ENCODE data around the gene ADCY4. TPM values are rescaled to one million over a fixed set of nuclear protein-coding genes. Genes with fewer than 3 reads are reported as not detected.

Gene ADCY4
- total RNA-seq, 1 donor from 2014 or later: 3.3 TPM

DNA sequence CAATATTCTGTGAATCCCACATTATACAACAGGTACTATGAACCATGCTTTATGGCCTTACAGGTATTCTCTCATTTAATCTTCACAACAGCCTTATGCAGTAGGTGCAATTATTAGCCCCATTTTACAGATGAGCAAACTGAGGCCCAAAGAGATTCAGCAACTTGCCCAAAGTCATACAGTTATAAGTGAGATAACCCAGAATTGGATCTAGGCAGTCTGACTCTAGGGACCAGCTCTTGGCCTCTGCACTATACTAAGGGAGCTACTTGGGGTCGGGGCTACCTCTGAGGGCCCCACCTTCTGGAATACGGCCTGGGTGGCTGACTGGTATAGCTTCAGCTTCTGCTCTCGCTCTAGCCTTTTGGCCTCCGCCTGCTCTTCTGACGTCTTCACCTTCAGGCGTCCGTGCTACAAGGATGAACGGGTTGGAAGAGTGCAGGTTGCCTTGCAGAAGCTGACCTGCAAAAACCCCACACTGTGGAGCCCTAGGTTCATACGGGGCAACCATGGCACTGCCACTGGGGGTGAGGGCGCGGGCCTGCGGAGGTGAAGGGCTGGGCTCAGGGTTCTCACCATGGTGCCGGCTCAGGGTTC is 64.2 kb downstream of the ADCY4 start:
- H3K36me3 Mint-ChIP-seq (ENCODE audit: low read depth): peaks cover 14% of the 10 kb centered on the region
- peak overlapping the region; percentile 90 for H3K27ac Mint-ChIP-seq (ENCODE audit: unreplicated experiment)
- TF ChIP-seq CTCF (IDR thresholded peaks at IDR 0.05): no peak
- peaks cover 16% of the 10 kb centered on the region for H3K4me1 Mint-ChIP-seq (ENCODE audit: low read depth)
- H3K4me3 Mint-ChIP-seq (ENCODE audit: unreplicated experiment): peak overlapping the region; percentile 92
- no peak for DNase-seq (ENCODE audit: low spot score)
- H3K27me3 Mint-ChIP-seq (ENCODE audit: low read depth): no peaks in the 10 kb centered on the region
- no peaks in the 10 kb centered on the region for H3K9me3 Mint-ChIP-seq (ENCODE audit: low read depth)

GRCh38 chr14:24269910-24270536 is 64.8 kb downstream of the ADCY4 start:
- TF ChIP-seq CTCF (IDR thresholded peaks at IDR 0.05): no peak
- no peaks in the 10 kb centered on the region for H3K9me3 Mint-ChIP-seq (ENCODE audit: low read depth)
- H3K27me3 Mint-ChIP-seq (ENCODE audit: low read depth): no peaks in the 10 kb centered on the region
- H3K27ac Mint-ChIP-seq (ENCODE audit: unreplicated experiment): no peak overlapping the region
- peak; percentile 77 for DNase-seq (ENCODE audit: low spot score)
- H3K36me3 Mint-ChIP-seq (ENCODE audit: low read depth): peaks cover 14% of the 10 kb centered on the region
- H3K4me1 Mint-ChIP-seq (ENCODE audit: low read depth): peaks cover 16% of the 10 kb centered on the region
- H3K4me3 Mint-ChIP-seq (ENCODE audit: unreplicated experiment): no peak overlapping the region

GRCh38 chr14:24269368-24269767 is 65.5 kb downstream of the ADCY4 start:
- H3K9me3 Mint-ChIP-seq (ENCODE audit: low read depth): no peaks in the 10 kb centered on the region
- peaks cover 16% of the 10 kb centered on the region for H3K4me1 Mint-ChIP-seq (ENCODE audit: low read depth)
- H3K36me3 Mint-ChIP-seq (ENCODE audit: low read depth): peaks cover 14% of the 10 kb centered on the region
- DNase-seq (ENCODE audit: low spot score): peak; percentile 59
- no peak overlapping the region for H3K27ac Mint-ChIP-seq (ENCODE audit: unreplicated experiment)
- TF ChIP-seq CTCF (IDR thresholded peaks at IDR 0.05): no peak
- no peak overlapping the region for H3K4me3 Mint-ChIP-seq (ENCODE audit: unreplicated experiment)
- no peaks in the 10 kb centered on the region for H3K27me3 Mint-ChIP-seq (ENCODE audit: low read depth)

Other genes starting within 250 kb of the ADCY4 start
- 18.7 to 126 TPM (median 118 TPM) in 3 replicates for gene PCK2, start 240.8 kb downstream of the ADCY4 start, total RNA-seq
- gene DCAF11, start 220.3 kb downstream of the ADCY4 start, total RNA-seq: 30.7 to 41.5 TPM (median 32.9 TPM) in 3 replicates
- gene NRL, start 220.1 kb downstream of the ADCY4 start, total RNA-seq: 1.2 to 1.6 TPM (median 1.3 TPM) in 3 replicates
- 0.27 TPM in 1 of 3 replicates, not detected in the others for gene FITM1, start 204.4 kb downstream of the ADCY4 start, total RNA-seq
- 59.2 to 76.1 TPM (median 64.9 TPM) in 3 replicates for gene PSME1, start 198.9 kb downstream of the ADCY4 start, total RNA-seq
- 14.0 to 15.3 TPM (median 14.8 TPM) in 3 replicates for gene EMC9, start 193.5 kb downstream of the ADCY4 start, total RNA-seq
- 53.6 to 78.7 TPM (median 59.7 TPM) in 3 replicates for gene PSME2, start 188.5 kb downstream of the ADCY4 start, total RNA-seq
- gene RNF31, start 187.6 kb downstream of the ADCY4 start, total RNA-seq: 38.8 to 50.6 TPM (median 45.8 TPM) in 3 replicates
- 28.9 to 38.4 TPM (median 37.8 TPM) in 3 replicates for gene IRF9, start 173.8 kb downstream of the ADCY4 start, total RNA-seq
- gene REC8, start 163.0 kb downstream of the ADCY4 start, total RNA-seq: 4.4 to 7.9 TPM (median 5.0 TPM) in 3 replicates
- gene IPO4, start 146.3 kb downstream of the ADCY4 start, total RNA-seq: 26.7 to 46.2 TPM (median 27.4 TPM) in 3 replicates
- gene TM9SF1, start 139.6 kb downstream of the ADCY4 start, total RNA-seq: 60.3 to 92.0 TPM (median 61.0 TPM) in 3 replicates
- 0.46 TPM in 1 of 3 replicates, not detected in the others for gene TSSK4, start 129.4 kb downstream of the ADCY4 start, total RNA-seq
- gene CHMP4A, start 121.6 kb downstream of the ADCY4 start, total RNA-seq: 33.1 to 36.1 TPM (median 35.3 TPM) in 3 replicates
- gene MDP1, start 119.0 kb downstream of the ADCY4 start, total RNA-seq: 23.2 to 25.7 TPM (median 23.6 TPM) in 3 replicates
- 154 to 169 TPM (median 159 TPM) in 3 replicates for gene NEDD8, start 102.7 kb downstream of the ADCY4 start, total RNA-seq
- 43.1 to 66.5 TPM (median 47.9 TPM) in 3 replicates for gene GMPR2, start 102.1 kb downstream of the ADCY4 start, total RNA-seq
- 60.1 to 85.5 TPM (median 72.6 TPM) in 3 replicates for gene TINF2, start 92.4 kb downstream of the ADCY4 start, total RNA-seq
- 3.2 to 5.0 TPM (median 3.3 TPM) in 3 replicates for gene TGM1, start 71.9 kb downstream of the ADCY4 start, total RNA-seq
- 27.0 to 34.9 TPM (median 27.4 TPM) in 3 replicates for gene RABGGTA, start 63.5 kb downstream of the ADCY4 start, total RNA-seq
- gene DHRS1, start 35.3 kb downstream of the ADCY4 start, total RNA-seq: 25.6 to 41.4 TPM (median 29.3 TPM) in 3 replicates
- 19.4 to 30.4 TPM (median 20.7 TPM) in 3 replicates for gene NOP9, start 35.2 kb downstream of the ADCY4 start, total RNA-seq
- gene CIDEB, start 27.1 kb downstream of the ADCY4 start, total RNA-seq: not detected in 3 replicates
- 8.8 to 18.4 TPM (median 9.1 TPM) in 3 replicates for gene LTB4R2, start 24.9 kb downstream of the ADCY4 start, total RNA-seq
- 6.1 to 12.0 TPM (median 7.3 TPM) in 3 replicates for gene LTB4R, start 23.6 kb downstream of the ADCY4 start, total RNA-seq
- 0.80 to 1.3 TPM (median 0.90 TPM) in 3 replicates for gene RIPK3, start 4.9 kb upstream of the ADCY4 start, total RNA-seq
- 93.4 to 99.2 TPM (median 97.7 TPM) in 3 replicates for gene NFATC4, start 33.1 kb upstream of the ADCY4 start, total RNA-seq
- 20.0 to 32.1 TPM (median 21.0 TPM) in 3 replicates for gene NYNRIN, start 63.9 kb upstream of the ADCY4 start, total RNA-seq
- gene CBLN3, start 94.6 kb upstream of the ADCY4 start, total RNA-seq: 5.2 to 6.1 TPM (median 5.5 TPM) in 3 replicates
- gene KHNYN, start 94.9 kb upstream of the ADCY4 start, total RNA-seq: 44.4 to 53.8 TPM (median 53.7 TPM) in 3 replicates
- 34.6 to 52.9 TPM (median 35.3 TPM) in 3 replicates for gene SDR39U1, start 107.7 kb upstream of the ADCY4 start, total RNA-seq
- gene CMA1, start 173.2 kb upstream of the ADCY4 start, total RNA-seq: not detected in 3 replicates
- not detected in 3 replicates for gene CTSG, start 241.2 kb upstream of the ADCY4 start, total RNA-seq

Measured in chondrocyte (in vitro differentiated cells).